OCI-LY3 (cell line): ENCODE data around the gene TOR1A.

Experiments used
- CTCF ChIP-seq: fragments of 200-600, 300-600 bp; sonication (generic); IDR thresholded peaks from 2 replicates; pipeline ENCODE4 v1.5.1; 2014; ENCODE audit warnings: antibody characterized with exemption, low read length, low read depth
- EZH2phosphoT487 ChIP-seq: fragments of 200-600 bp; shearing (Covaris generic); IDR thresholded peaks from 2 replicates; pipeline ENCODE4 v1.6.1; 2018; ENCODE audit warnings: antibody characterized with exemption, mixed run types, low read depth

- no peak for TF ChIP-seq EZH2phosphoT487
- no peak for TF ChIP-seq CTCF
These were observed 54.3 kb downstream of the TOR1A start for GRCh38 chr9:129769669-129770068.
